Osteocyte (in vitro differentiated cells): ENCODE data around the gene SERPINE1. TPM values are rescaled to one million over a fixed set of nuclear protein-coding genes. Genes with fewer than 3 reads are reported as not detected.
A peak's percentile ranks its signal among the peaks of the same experiment; 100 is the strongest.
"Not testable (repeated sequence)": the region's sequence is repeated elsewhere in the genome, so short reads cannot be mapped to it uniquely, and the experiment has no call there.

Experiments used
- DNase-seq: peaks from one replicate; pipeline ENCODE4 v3.0.0; 2021; ENCODE audit warnings: mixed read lengths; ENCODE audit not compliant: unreplicated experiment; ENCODE audit errors: extremely low spot score
- H3K27ac Mint-ChIP-seq: one replicate; pipeline ENCODE4 v1.8.0; 2021; ENCODE audit warnings: mild to moderate bottlenecking, mixed read lengths; ENCODE audit not compliant: unreplicated experiment
- H3K27me3 Mint-ChIP-seq: one replicate; pipeline ENCODE4 v1.8.0; 2021; ENCODE audit warnings: mixed read lengths; ENCODE audit not compliant: unreplicated experiment
- H3K36me3 Mint-ChIP-seq: one replicate; pipeline ENCODE4 v1.8.0; 2021; ENCODE audit warnings: mixed read lengths; ENCODE audit not compliant: unreplicated experiment
- H3K4me1 Mint-ChIP-seq: one replicate; pipeline ENCODE4 v1.8.0; 2021; ENCODE audit warnings: mixed read lengths; ENCODE audit not compliant: unreplicated experiment
- H3K4me3 Mint-ChIP-seq: one replicate; pipeline ENCODE4 v1.8.0; 2021; ENCODE audit warnings: mild to moderate bottlenecking, moderate library complexity, mixed read lengths; ENCODE audit not compliant: unreplicated experiment
- H3K9me3 Mint-ChIP-seq: one replicate; pipeline ENCODE4 v1.8.0; 2021; ENCODE audit warnings: mixed read lengths; ENCODE audit not compliant: unreplicated experiment
- CTCF ChIP-seq: fragments of 200-600 bp; sonication (generic); IDR thresholded peaks from 2 replicates; pipeline ENCODE4 v1.5.0; 2021; ENCODE audit warnings: antibody characterized with exemption, mild to moderate bottlenecking, moderate library complexity
- total RNA-seq: library from RNA; stranded (reverse); gene quantifications from 2 replicates; pipeline ENCODE4 v1.2.1, GENCODE V29; 2021

SERPINE1 gene
- total RNA-seq, 1 donor from 2014 or later: 328 TPM

- DNase-seq: no peak
- H3K9me3 Mint-ChIP-seq: no peaks in the 10 kb centered on the region
- peaks cover 90% of the 10 kb centered on the region for H3K4me1 Mint-ChIP-seq
- no peak for TF ChIP-seq CTCF
- H3K27me3 Mint-ChIP-seq: no peaks in the 10 kb centered on the region
- peak overlapping the region; percentile 100 for H3K27ac Mint-ChIP-seq
- H3K36me3 Mint-ChIP-seq: peaks cover 38% of the 10 kb centered on the region
- H3K4me3 Mint-ChIP-seq: peak overlapping the region; percentile 93
These were observed 646 bp downstream of the SERPINE1 start for GRCh38 chr7:101127460-101128039.

GRCh38 chr7:101128040-101128834 lies 1.3 kb downstream of the SERPINE1 start:
- H3K27me3 Mint-ChIP-seq: no peaks in the 10 kb centered on the region
- peaks cover 90% of the 10 kb centered on the region for H3K4me1 Mint-ChIP-seq
- H3K9me3 Mint-ChIP-seq: no peaks in the 10 kb centered on the region
- peak overlapping the region; percentile 100 for H3K27ac Mint-ChIP-seq
- peaks cover 41% of the 10 kb centered on the region for H3K36me3 Mint-ChIP-seq
- H3K4me3 Mint-ChIP-seq: peak overlapping the region; percentile 93
- TF ChIP-seq CTCF: no peak
- no peak for DNase-seq

GRCh38 chr7:101129603-101130117 lies 2.8 kb downstream of the SERPINE1 start:
- no peaks in the 10 kb centered on the region for H3K27me3 Mint-ChIP-seq
- peaks cover 93% of the 10 kb centered on the region for H3K4me1 Mint-ChIP-seq
- H3K4me3 Mint-ChIP-seq: peak overlapping the region; percentile 93
- peak overlapping the region; percentile 100 for H3K27ac Mint-ChIP-seq
- no peaks in the 10 kb centered on the region for H3K9me3 Mint-ChIP-seq
- DNase-seq: no peak
- TF ChIP-seq CTCF: no peak
- H3K36me3 Mint-ChIP-seq: peaks cover 54% of the 10 kb centered on the region

GRCh38 chr7:101132626-101133600 lies 6.0 kb downstream of the SERPINE1 start:
- peak overlapping the region; percentile 97 for H3K27ac Mint-ChIP-seq
- peak overlapping the region; percentile 39 for H3K4me3 Mint-ChIP-seq
- peaks cover 77% of the 10 kb centered on the region for H3K36me3 Mint-ChIP-seq
- H3K4me1 Mint-ChIP-seq: peaks cover 90% of the 10 kb centered on the region
- not testable (repeated sequence) for DNase-seq, H3K27me3 Mint-ChIP-seq, H3K9me3 Mint-ChIP-seq

GRCh38 chr7:101133621-101134398 lies 6.9 kb downstream of the SERPINE1 start:
- Mint-ChIP-seq H3K36me3 (peaks cover 75% of the 10 kb centered on the region), H3K27ac (peak overlapping the region; percentile 97), H3K4me3 (peak overlapping the region; percentile 47), H3K4me1 (peaks cover 88% of the 10 kb centered on the region), H3K9me3 (no peaks in the 10 kb centered on the region), H3K27me3 (no peaks in the 10 kb centered on the region)
- TF ChIP-seq CTCF: no peak
- DNase-seq: no peak
